ENCODE results near the gene SCML2. TPM values are rescaled to one million over a fixed set of nuclear protein-coding genes. Genes with fewer than 3 reads are reported as not detected.

SCML2 gene
- total and polyA plus RNA-seq, 2 of the 13 experiments (the other 11 are each of a cell fraction or from before 2014, with no cell fraction given): 5.1 to 7.6 TPM

- ATAC-seq: no peak
- 79% methylated on average over 2 of the region's 2 CpGs for WGBS (ENCODE audit: low lambda C conversion rate)
- in situ Hi-C loops (cut with HindIII; ENCODE audit: extremely low pct_ligation_motif_present, low pct_unique_long_range_greater_than_20kb): no loop called here
- no peaks in the 10 kb centered on the region for H3K36me3 ChIP-seq (replicated peaks in 1 of 2; ENCODE audit: control insufficient read depth in 1 of 2, insufficient read depth in 2 of 2, low read length in 2 of 2)
- H3K4me3 ChIP-seq (replicated peaks in 1 of 3; ENCODE audit: insufficient read depth in 1 of 3, low read depth in 2 of 3, low read length in 3 of 3): no peak overlapping the region
- no peak for DNase-seq (ENCODE audit: low spot score)
- H3K79me2 ChIP-seq (ENCODE audit: insufficient read depth, low read length): peaks cover 41% of the 10 kb centered on the region
- FAIRE-seq: no peak
- no peak overlapping the region for H3K4me2 ChIP-seq (ENCODE audit: low read depth, low read length)
- ChIA-PET POLR2A (no interaction called here), CTCF (ENCODE audit: low intra/inter-chr PET ratio, low total read pairs) (no interaction called here)
- H4K20me1 ChIP-seq (ENCODE audit: insufficient read depth, low read length): no peaks in the 10 kb centered on the region
- TF ChIP-seq CBX1 (IDR thresholded peaks at IDR 0.05; ENCODE audit: low read depth): no peak
- no peak for TF ChIP-seq ZNF724P (CRISPR knock-in tag; IDR thresholded peaks at IDR 0.05; ENCODE audit: borderline replicate concordance)
- no peak for TF ChIP-seq SATB2 (CRISPR knock-in tag; IDR thresholded peaks at IDR 0.05)
- TF ChIP-seq CENPBD1 (CRISPR knock-in tag; IDR thresholded peaks at IDR 0.05; ENCODE audit: borderline replicate concordance, low read depth): no peak
- TF ChIP-seq ATF3 (CRISPR knock-in tag; IDR thresholded peaks at IDR 0.05): no peak
- no peak for TF ChIP-seq IKZF4 (CRISPR knock-in tag; IDR thresholded peaks at IDR 0.05; ENCODE audit: borderline replicate concordance, low read depth, not compliant biosample characterization)
- TF ChIP-seq MYNN (CRISPR knock-in tag; IDR thresholded peaks at IDR 0.05; ENCODE audit: low read depth): no peak
- no peak for TF ChIP-seq UBTF (CRISPR knock-in tag; IDR thresholded peaks at IDR 0.05)
- TF ChIP-seq ARID5B (CRISPR knock-in tag; IDR thresholded peaks at IDR 0.05): no peak
- TF ChIP-seq ZNF138 (CRISPR knock-in tag; IDR thresholded peaks at IDR 0.05; ENCODE audit: low read depth): no peak
- TF ChIP-seq MED13 (CRISPR knock-in tag; IDR thresholded peaks at IDR 0.05): no peak
- no peak for TF ChIP-seq GPN1 (CRISPR knock-in tag; IDR thresholded peaks at IDR 0.05; ENCODE audit: borderline replicate concordance)
- H3K9me3 ChIP-seq (ENCODE audit: low read length): no peaks in the 10 kb centered on the region
- H3K4me1 ChIP-seq (ENCODE audit: insufficient read depth, low read length): peaks cover 46% of the 10 kb centered on the region
- intact Hi-C loops (cut with micrococcal nuclease; ENCODE audit: unreplicated experiment): loop anchor here (10.0 kb wide), 1 partner anchor 63 kb away; no protein-coding TSS in a partner anchor
- H2AFZ ChIP-seq (ENCODE audit: low read length): no peak overlapping the region
- no peak overlapping the region for H3K9ac ChIP-seq (ENCODE audit: insufficient read depth, low read depth, low read length)
- H3K27me3 ChIP-seq (ENCODE audit: control insufficient read depth in 1 of 2, insufficient read depth in 2 of 2, low read length in 2 of 2): no peaks in the 10 kb centered on the region
- H3K27ac ChIP-seq (ENCODE audit: extremely low read length, insufficient read depth, low read length): peak overlapping the region; percentile 58
- BruUV-seq (replicated peaks): no TSS peak
Observed at GRCh38 chrX:18348047-18348446, 6.4 kb downstream of the SCML2 start.

Measured in HepG2 (cell line).